GM12873 (cell line): Measurements from ENCODE around the gene CALHM1.

Source experiments
- CTCF ChIP-seq: IDR thresholded peaks from 2 replicates; pipeline ENCODE4 v1.5.1; 2012; ENCODE audit warnings: low read depth, mild to moderate bottlenecking, moderate library complexity, low read length, control low read depth; ENCODE audit not compliant: insufficient read depth; ENCODE audit errors: missing control alignments

Gene CALHM1

DNA sequence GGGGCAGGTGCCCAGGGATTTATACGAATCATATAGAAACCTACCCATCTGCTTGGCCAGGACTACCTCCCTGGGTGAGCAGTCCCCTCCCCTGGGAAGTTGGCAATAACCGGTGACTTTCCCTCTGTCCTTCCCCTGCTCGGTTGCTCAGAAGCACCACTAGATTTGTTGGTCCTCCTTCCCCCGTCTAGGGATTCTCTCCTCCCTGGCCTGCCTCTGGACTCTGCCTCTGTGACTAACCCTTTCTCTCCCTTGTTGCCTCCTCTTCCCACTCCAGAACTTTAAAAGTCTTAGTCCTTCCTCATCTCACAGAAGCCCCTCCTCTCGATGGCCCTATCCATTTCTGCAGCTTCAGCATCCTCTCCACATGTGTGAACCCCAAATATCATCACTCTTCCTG is 10.5 kb upstream of the CALHM1 start:
- TF ChIP-seq CTCF: no peak

DNA sequence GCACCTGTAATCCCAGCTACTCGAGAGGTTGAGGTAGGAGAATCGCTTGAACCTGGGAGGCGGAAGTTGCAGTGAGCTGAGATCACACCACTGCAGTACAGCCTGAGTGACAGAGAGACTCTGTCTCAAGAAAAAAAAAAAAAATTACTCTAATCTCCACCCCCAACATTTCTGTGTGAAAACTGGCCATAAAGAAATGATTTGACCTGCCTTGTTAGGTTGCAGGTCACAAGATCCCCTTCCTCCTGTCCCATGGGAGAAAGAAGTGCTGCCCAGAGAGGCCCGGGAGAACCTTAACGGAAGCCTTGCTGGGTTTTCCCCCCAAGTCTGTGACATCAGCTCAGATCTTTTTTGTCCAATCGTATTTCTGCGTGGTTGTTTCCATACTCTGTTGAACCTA is 8.7 kb upstream of the CALHM1 start:
- no peak for TF ChIP-seq CTCF

GRCh38 chr10:103466734-103467133 is 8.0 kb upstream of the CALHM1 start:
- TF ChIP-seq CTCF: no peak

GRCh38 chr10:103465411-103466179 is 6.9 kb upstream of the CALHM1 start:
- no peak for TF ChIP-seq CTCF

GRCh38 chr10:103463499-103463898 is 4.8 kb upstream of the CALHM1 start:
- no peak for TF ChIP-seq CTCF

- TF ChIP-seq CTCF: no peak
Observed at GRCh38 chr10:103459615-103460014, 915 bp upstream of the CALHM1 start.

DNA sequence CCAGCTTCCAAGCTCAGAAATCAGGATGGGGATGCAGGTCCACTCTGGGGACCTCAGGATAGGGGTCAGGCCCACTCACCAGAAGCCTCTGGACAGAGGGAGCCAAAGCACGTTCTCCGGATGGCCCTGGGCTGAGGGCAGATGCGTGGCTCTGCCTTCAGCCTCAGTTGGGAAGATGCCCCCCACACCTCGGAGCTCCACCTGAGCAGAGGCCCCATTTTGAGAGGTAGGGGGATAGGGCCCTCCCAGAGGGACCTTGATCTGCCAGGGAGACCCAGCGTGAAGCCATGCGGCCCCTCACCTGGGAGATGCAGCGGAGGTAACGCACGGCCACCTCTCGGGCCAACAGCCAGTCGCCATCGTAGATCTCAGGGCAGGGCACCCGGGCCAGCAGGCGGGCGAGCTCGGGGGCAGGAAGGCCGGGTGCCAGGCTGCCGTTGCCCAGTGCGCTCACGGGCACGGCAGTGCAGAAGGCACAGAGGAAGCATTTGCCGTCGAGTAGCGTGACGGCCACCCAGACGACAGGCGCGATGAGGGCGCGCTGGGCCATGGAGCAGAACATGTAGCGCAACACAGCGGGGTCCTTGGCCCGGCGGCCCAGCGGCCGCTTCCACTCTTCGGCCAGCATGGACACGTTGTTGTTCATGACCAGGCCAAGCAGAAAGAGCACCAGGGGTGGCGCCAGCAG is 660 bp downstream of the CALHM1 start:
- no peak for TF ChIP-seq CTCF
